MCF 10A (cell line): ENCODE data around the gene TRPV2. TPM values are rescaled to one million over a fixed set of nuclear protein-coding genes. Genes with fewer than 3 reads are reported as not detected.

Experiments
- BruUV-seq: library from RNA; stranded (reverse); fragments of 400-500 nt; replicated peaks from 2 replicates; lab custom pipeline; 2021; lab: Mats Ljungman, UMichigan
- CTCF ChIA-PET: fragments of 300-600 bp; sonication (Branson Sonifier 250); formaldehyde crosslinking; extraction: SDS; loops from one replicate; lab custom pipeline; 2021; ENCODE audit warnings: antibody characterized with exemption, inconsistent platforms; lab: Yijun Ruan, JAX
- POLR2A ChIA-PET: fragments of 300-600, 350-650 bp; sonication (Branson Sonifier 250); formaldehyde crosslinking; extraction: SDS; loops from one replicate; lab custom pipeline; 2020; ENCODE audit warnings: antibody characterized with exemption, inconsistent platforms; lab: Yijun Ruan, JAX
- DNase-seq: peaks from one replicate; pipeline ENCODE4 v3.0.0-alpha.2; 2018; ENCODE audit not compliant: unreplicated experiment
- H3K27ac Mint-ChIP-seq: one replicate; pipeline ENCODE4 v1.8.0; 2022; ENCODE audit warnings: mild to moderate bottlenecking, low read depth, mixed read lengths; ENCODE audit not compliant: unreplicated experiment
- H3K27me3 Mint-ChIP-seq: one replicate; pipeline ENCODE4 v1.8.0; 2022; ENCODE audit warnings: mixed read lengths; ENCODE audit not compliant: insufficient read depth, unreplicated experiment
- H3K36me3 Mint-ChIP-seq: one replicate; pipeline ENCODE4 v1.8.0; 2022; ENCODE audit warnings: mild to moderate bottlenecking, moderate library complexity, mixed read lengths; ENCODE audit not compliant: insufficient read depth, unreplicated experiment
- H3K4me1 Mint-ChIP-seq: one replicate; pipeline ENCODE4 v1.8.0; 2022; ENCODE audit warnings: mixed read lengths; ENCODE audit not compliant: insufficient read depth, unreplicated experiment
- H3K4me3 Mint-ChIP-seq: one replicate; pipeline ENCODE4 v1.8.0; 2022; ENCODE audit warnings: mild to moderate bottlenecking, moderate library complexity, mixed read lengths; ENCODE audit not compliant: unreplicated experiment
- H3K9me3 Mint-ChIP-seq: one replicate; pipeline ENCODE4 v1.8.0; 2022; ENCODE audit warnings: mixed read lengths; ENCODE audit not compliant: unreplicated experiment
- CTCF ChIP-seq: fragments of 200-600 bp; IDR thresholded peaks from one replicate; pipeline ENCODE4 v1.8.0; 2022; ENCODE audit warnings: antibody characterized with exemption, mild to moderate bottlenecking; ENCODE audit not compliant: unreplicated experiment
- intact Hi-C: fragments of 100-400 bp; cut with micrococcal nuclease; formaldehyde crosslinking; loops from 2 replicates; pipeline ENCODE4 v1.14.1; 2022
- total RNA-seq: library from RNA; stranded (reverse); gene quantifications from 2 replicates; pipeline ENCODE4 v1.2.3, GENCODE V29; 2022

Gene TRPV2
- total RNA-seq, 1 experiment from 2014 or later = not detected

- ChIA-PET POLR2A (interaction anchor here (1.0 kb wide), 1 partner anchor 26 kb away, joined by 3 read pairs; no protein-coding TSS in a partner anchor), CTCF (interaction anchor here (0.5 to 4.4 kb wide), 5 partner anchors 11 to 1759 kb away, joined by 3 to 28 read pairs (median 6); no protein-coding TSS in a partner anchor)
- no TSS peak for BruUV-seq
Observed at GRCh38 chr17:16464303-16465051, 49.1 kb downstream of the TRPV2 start.

GRCh38 chr17:16465052-16465312, 49.6 kb downstream of the TRPV2 start:
- H3K27me3 Mint-ChIP-seq = peaks cover 29% of the 10 kb centered on the region
- peaks cover 2% of the 10 kb centered on the region for H3K4me1 Mint-ChIP-seq
- POLR2A ChIA-PET = no interaction called here
- BruUV-seq = no TSS peak
- H3K36me3 Mint-ChIP-seq = peaks cover 13% of the 10 kb centered on the region
- no peak overlapping the region for H3K4me3 Mint-ChIP-seq
- no peak overlapping the region for H3K27ac Mint-ChIP-seq
- TF ChIP-seq CTCF = no peak
- no peaks in the 10 kb centered on the region for H3K9me3 Mint-ChIP-seq
- DNase-seq = no peak
- CTCF ChIA-PET = interaction anchor here (1.4 to 4.4 kb wide), 3 partner anchors 12 to 59 kb away, joined by 6 to 28 read pairs (median 12); no protein-coding TSS in a partner anchor
- intact Hi-C loops = no loop called here

More at GRCh38 chr17:16464303-16465051, 49.1 kb downstream of the TRPV2 start:
- no peaks in the 10 kb centered on the region for H3K9me3 Mint-ChIP-seq
- peaks cover 13% of the 10 kb centered on the region for H3K36me3 Mint-ChIP-seq
- H3K4me3 Mint-ChIP-seq = no peak overlapping the region
- intact Hi-C loops = no loop called here
- H3K27ac Mint-ChIP-seq = no peak overlapping the region
- peaks cover 24% of the 10 kb centered on the region for H3K27me3 Mint-ChIP-seq
- TF ChIP-seq CTCF = no peak
- H3K4me1 Mint-ChIP-seq = peaks cover 7% of the 10 kb centered on the region
- DNase-seq = no peak

- no peak for TF ChIP-seq CTCF
- no peak for DNase-seq
- POLR2A ChIA-PET = no interaction called here
- no peaks in the 10 kb centered on the region for H3K4me1 Mint-ChIP-seq
- H3K27ac Mint-ChIP-seq = no peak overlapping the region
- H3K9me3 Mint-ChIP-seq = no peaks in the 10 kb centered on the region
- intact Hi-C loops = no loop called here
- no TSS peak for BruUV-seq
- H3K36me3 Mint-ChIP-seq = peaks cover 12% of the 10 kb centered on the region
- H3K27me3 Mint-ChIP-seq = peaks cover 38% of the 10 kb centered on the region
- CTCF ChIA-PET = interaction anchor here (1.9 kb wide), 1 partner anchor 13 kb away, joined by 12 read pairs; no protein-coding TSS in a partner anchor
- H3K4me3 Mint-ChIP-seq = no peak overlapping the region
Observed at GRCh38 chr17:16465861-16466338, 50.5 kb downstream of the TRPV2 start.

GRCh38 chr17:16466407-16466806, 51.0 kb downstream of the TRPV2 start:
- no peak for TF ChIP-seq CTCF
- intact Hi-C loops = no loop called here
- H3K4me1 Mint-ChIP-seq = no peaks in the 10 kb centered on the region
- DNase-seq = no peak
- peaks cover 43% of the 10 kb centered on the region for H3K27me3 Mint-ChIP-seq
- no peak overlapping the region for H3K4me3 Mint-ChIP-seq
- no TSS peak for BruUV-seq
- no peak overlapping the region for H3K27ac Mint-ChIP-seq
- POLR2A ChIA-PET = no interaction called here
- CTCF ChIA-PET = interaction anchor here (0.8 kb wide), 1 partner anchor 9 kb away, joined by 4 read pairs; no protein-coding TSS in a partner anchor
- H3K36me3 Mint-ChIP-seq = peaks cover 7% of the 10 kb centered on the region
- H3K9me3 Mint-ChIP-seq = no peaks in the 10 kb centered on the region
